Thyroid gland (tissue), 4 donors: ENCODE results near the gene GCNT2. TPM values are rescaled to one million over a fixed set of nuclear protein-coding genes. Genes with fewer than 3 reads are reported as not detected.

ENCODE experiments used
- DNase-seq, 2 donors: peaks; one replicate each; pipeline ENCODE4 v3.0.0-alpha.2; 2019
- H3K27ac ChIP-seq, 3 donors: fragments of 200-600 bp; sonication (generic); 1 replicate in 2 of 3; 2 replicates in 1 of 3; pipeline ENCODE4 v1.5.1; 2016 to 2019; ENCODE audit warnings: mild to moderate bottlenecking in 1 of 3, moderate library complexity in 1 of 3
- H3K27me3 ChIP-seq: fragments of 200-600 bp; sonication (generic); one replicate; pipeline ENCODE4 v1.5.1; 2019
- H3K36me3 ChIP-seq, 2 donors: fragments of 200-600 bp; sonication (generic); one replicate each; pipeline ENCODE4 v1.5.1; 2016 to 2019
- H3K4me1 ChIP-seq, 2 donors: fragments of 200-600 bp; sonication (generic); one replicate each; pipeline ENCODE4 v1.5.1; 2017 to 2019
- H3K4me3 ChIP-seq, 3 donors: fragments of 200-600 bp; sonication (generic); replicated peaks in 1 of 3; 1 replicate in 2 of 3; 2 replicates in 1 of 3; pipeline ENCODE4 v1.5.1; 2016; ENCODE audit warnings: mild to moderate bottlenecking in 1 of 3
- H3K9me3 ChIP-seq: fragments of 200-600 bp; sonication (generic); one replicate; pipeline ENCODE4 v1.5.1; 2017
- POLR2A ChIP-seq, 2 donors: fragments of 450-650 bp; IDR thresholded peaks; one replicate each; pipeline ENCODE4 v1.6.1; 2017; ENCODE audit warnings: antibody characterized with exemption in 2 of 2, mild to moderate bottlenecking in 2 of 2, moderate library complexity in 1 of 2
- WGBS, 2 donors: methylation state at CpG; one replicate each; pipeline ENCODE4 v1.1.5; 2017; 5-methylcytosine and 5-hydroxymethylcytosine counted together
- intact Hi-C: fragments of 100-400 bp; cut with DNase I; formaldehyde crosslinking; loops from one replicate; pipeline ENCODE4 v1.15.1; 2023
- total RNA-seq, 4 donors: library from RNA; depleted of rRNA; stranded (reverse); fragments of >200 nt; gene quantifications; one replicate each; pipeline ENCODE4 v1.2.3, GENCODE V29; 2016
- TF ChIP-seq, protein P1 (sequence below), 6 experiments: fragments of 200-600 bp in 3 of 6; fragments of 450-650 bp in 3 of 6; sonication (generic) in 3 of 6; IDR thresholded peaks; one replicate each; pipeline ENCODE4 v1.5.1; 2016 to 2019; ENCODE audit warnings: antibody characterized with exemption in 6 of 6, mild to moderate bottlenecking in 2 of 6, inconsistent platforms in 1 of 6, moderate library complexity in 1 of 6

GCNT2 gene
- total RNA-seq, 4 donors from 2014 or later: 4.0 to 9.8 (median 8.0) TPM

DNA sequence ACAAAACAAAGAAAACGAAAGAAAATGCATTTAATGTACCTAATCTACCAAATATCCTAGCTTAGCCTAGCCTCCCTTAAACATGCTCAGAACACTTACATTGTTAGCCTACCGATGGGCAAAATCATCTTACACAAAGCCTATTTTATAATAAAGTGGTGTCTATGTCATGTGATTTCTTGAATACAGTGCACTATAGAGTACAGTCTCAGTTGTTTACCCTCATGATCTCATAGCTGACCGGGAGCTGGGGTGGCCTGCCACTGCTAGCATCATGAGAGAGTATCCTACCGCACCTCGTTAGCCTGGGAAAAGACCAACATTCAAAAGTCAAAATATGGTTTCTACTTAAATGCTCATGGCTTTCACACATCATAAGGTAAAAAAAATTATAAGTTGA, 16.6 kb downstream of the GCNT2 start:
- peaks cover 5 to 9% of the 10 kb centered on the region in 2 donors for H3K4me1 ChIP-seq
- intact Hi-C loops: no loop called here
- no peak overlapping the region for H3K4me3 ChIP-seq
- WGBS, 2 donors: 92 to 96% methylated on average over 5 of the region's 5 CpGs
- DNase-seq: no peak
- TF ChIP-seq, protein P1, sequence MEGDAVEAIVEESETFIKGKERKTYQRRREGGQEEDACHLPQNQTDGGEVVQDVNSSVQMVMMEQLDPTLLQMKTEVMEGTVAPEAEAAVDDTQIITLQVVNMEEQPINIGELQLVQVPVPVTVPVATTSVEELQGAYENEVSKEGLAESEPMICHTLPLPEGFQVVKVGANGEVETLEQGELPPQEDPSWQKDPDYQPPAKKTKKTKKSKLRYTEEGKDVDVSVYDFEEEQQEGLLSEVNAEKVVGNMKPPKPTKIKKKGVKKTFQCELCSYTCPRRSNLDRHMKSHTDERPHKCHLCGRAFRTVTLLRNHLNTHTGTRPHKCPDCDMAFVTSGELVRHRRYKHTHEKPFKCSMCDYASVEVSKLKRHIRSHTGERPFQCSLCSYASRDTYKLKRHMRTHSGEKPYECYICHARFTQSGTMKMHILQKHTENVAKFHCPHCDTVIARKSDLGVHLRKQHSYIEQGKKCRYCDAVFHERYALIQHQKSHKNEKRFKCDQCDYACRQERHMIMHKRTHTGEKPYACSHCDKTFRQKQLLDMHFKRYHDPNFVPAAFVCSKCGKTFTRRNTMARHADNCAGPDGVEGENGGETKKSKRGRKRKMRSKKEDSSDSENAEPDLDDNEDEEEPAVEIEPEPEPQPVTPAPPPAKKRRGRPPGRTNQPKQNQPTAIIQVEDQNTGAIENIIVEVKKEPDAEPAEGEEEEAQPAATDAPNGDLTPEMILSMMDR (IDR thresholded peaks at IDR 0.05): no peak
- TF ChIP-seq POLR2A (IDR thresholded peaks at IDR 0.05): no peak
- H3K27me3 ChIP-seq: no peaks in the 10 kb centered on the region
- H3K9me3 ChIP-seq: no peaks in the 10 kb centered on the region
- no peaks in the 10 kb centered on the region for H3K36me3 ChIP-seq
- no peak overlapping the region for H3K27ac ChIP-seq

DNA sequence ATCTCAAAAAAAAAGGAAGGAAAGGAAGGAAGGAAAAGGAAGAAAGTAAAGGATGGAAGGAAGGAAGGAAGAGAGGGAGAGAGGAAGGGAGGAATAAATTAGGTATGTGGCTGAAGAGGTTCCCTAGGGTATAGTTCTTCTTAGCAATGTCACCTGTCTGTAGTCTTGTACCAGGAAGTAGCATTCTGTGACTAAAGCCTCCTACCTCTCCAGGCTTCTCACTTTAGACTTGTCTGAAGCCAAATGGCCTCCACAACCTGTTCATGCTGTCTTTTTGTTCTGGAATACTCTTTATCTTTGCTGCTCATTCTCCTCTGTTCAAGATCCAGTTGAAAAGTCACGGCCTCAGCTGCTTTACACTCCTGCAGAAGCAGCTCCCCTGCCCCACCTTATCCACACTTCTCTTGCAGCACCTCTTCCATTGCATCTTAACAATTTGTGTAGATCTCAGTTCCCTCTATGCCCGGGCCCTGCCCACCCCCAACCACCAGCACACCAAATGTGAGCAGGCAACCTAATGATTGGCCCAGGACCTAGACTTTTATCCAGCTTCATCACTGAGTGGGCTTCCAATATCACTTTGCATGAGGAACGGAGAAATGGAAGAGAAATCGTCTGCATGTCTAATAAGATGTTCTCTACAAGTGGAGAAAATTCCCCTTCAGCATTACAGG, 19.1 kb downstream of the GCNT2 start:
- H3K27me3 ChIP-seq: no peaks in the 10 kb centered on the region
- no peaks in the 10 kb centered on the region for H3K36me3 ChIP-seq
- no peak overlapping the region for H3K27ac ChIP-seq
- DNase-seq: no peak
- no peaks in the 10 kb centered on the region for H3K4me1 ChIP-seq
- intact Hi-C loops: no loop called here
- TF ChIP-seq, protein P1 (IDR thresholded peaks at IDR 0.05): no peak
- TF ChIP-seq POLR2A (IDR thresholded peaks at IDR 0.05): no peak
- no peaks in the 10 kb centered on the region for H3K9me3 ChIP-seq
- 86 to 90% methylated on average over 4 of the region's 4 CpGs for WGBS, 2 donors
- no peak overlapping the region for H3K4me3 ChIP-seq

DNA sequence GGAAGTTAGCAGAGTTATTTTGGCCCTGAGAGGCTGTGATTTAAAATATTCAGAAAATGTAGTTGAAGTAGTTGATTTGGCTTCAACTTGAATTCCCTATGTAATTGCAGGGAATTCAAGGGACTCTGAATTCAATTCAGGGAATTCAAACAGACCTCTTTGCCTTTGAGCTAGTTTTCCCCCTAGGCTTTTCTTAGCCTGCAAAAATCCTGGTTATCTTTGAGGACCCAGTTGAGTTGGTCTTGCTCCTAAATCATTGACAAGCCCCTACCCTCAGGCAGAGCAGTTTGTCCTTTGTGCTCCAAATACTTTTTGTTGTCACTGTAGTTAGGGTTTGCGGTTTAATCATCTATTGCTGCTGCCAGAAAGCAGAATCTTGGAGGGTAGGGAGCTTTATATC, 20.4 kb downstream of the GCNT2 start:
- H3K4me1 ChIP-seq: no peaks in the 10 kb centered on the region
- H3K36me3 ChIP-seq: no peaks in the 10 kb centered on the region
- no peaks in the 10 kb centered on the region for H3K9me3 ChIP-seq
- no peak for DNase-seq
- TF ChIP-seq, protein P1 (IDR thresholded peaks at IDR 0.05): no peak
- no peak for TF ChIP-seq POLR2A (IDR thresholded peaks at IDR 0.05)
- intact Hi-C loops: no loop called here
- no peak overlapping the region for H3K27ac ChIP-seq
- 67 to 89% methylated on average over 1 of the region's 1 CpG for WGBS, 2 donors
- H3K4me3 ChIP-seq: no peak overlapping the region
- no peaks in the 10 kb centered on the region for H3K27me3 ChIP-seq

DNA sequence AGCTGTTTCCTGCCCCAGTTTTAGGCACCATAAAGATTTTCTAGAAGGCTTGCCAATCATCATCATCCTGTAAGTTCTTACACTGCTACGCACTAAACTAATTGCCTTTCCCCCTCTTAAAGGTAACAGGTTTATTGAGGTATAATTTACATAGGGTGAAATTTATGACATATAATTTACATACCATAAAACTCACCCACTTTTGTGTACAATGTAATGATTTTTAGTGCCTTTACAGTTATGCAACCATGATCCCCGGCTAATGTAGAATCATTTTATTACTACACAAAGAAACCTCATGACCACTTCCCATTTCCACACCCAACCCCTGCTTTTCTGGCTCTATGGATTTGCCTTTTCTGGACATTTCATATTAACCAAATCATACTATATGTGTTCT, 21.1 kb downstream of the GCNT2 start:
- Histone ChIP-seq H3K4me1 (no peaks in the 10 kb centered on the region), H3K9me3 (no peaks in the 10 kb centered on the region), H3K4me3 (no peak overlapping the region), H3K27ac (no peak overlapping the region), H3K36me3 (no peaks in the 10 kb centered on the region), H3K27me3 (no peaks in the 10 kb centered on the region)
- TF ChIP-seq, protein P1 (IDR thresholded peaks at IDR 0.05): no peak
- no peak for TF ChIP-seq POLR2A (IDR thresholded peaks at IDR 0.05)
- DNase-seq: no peak
- intact Hi-C loops: no loop called here
- WGBS, 2 donors: 88 to 95% methylated on average over 2 of the region's 2 CpGs

DNA sequence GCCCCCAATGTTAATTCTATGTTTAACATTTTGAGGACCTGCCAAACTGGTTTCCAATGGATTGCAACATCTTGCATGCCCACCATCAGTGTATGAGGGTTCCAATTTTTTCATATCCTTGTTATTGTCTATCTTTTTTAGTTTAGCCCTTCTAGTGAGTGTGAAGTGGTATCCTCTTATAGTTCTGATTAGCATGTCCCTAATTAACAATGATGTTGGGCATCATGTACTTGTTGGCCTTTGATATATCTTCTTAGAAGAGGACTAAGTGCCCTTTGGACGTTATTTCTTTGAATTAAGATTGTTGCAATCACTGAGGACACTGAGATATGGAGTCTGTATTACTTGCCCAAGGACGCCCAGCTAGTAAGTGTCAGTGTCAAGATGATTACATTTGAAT, 22.3 kb downstream of the GCNT2 start:
- Histone ChIP-seq H3K27ac (no peak overlapping the region), H3K4me3 (no peak overlapping the region), H3K36me3 (no peaks in the 10 kb centered on the region), H3K9me3 (no peaks in the 10 kb centered on the region), H3K4me1 (no peaks in the 10 kb centered on the region), H3K27me3 (no peaks in the 10 kb centered on the region)
- WGBS, 2 donors: 98 to 99% methylated on average over 2 of the region's 2 CpGs
- TF ChIP-seq, protein P1 (IDR thresholded peaks at IDR 0.05): no peak
- no peak for TF ChIP-seq POLR2A (IDR thresholded peaks at IDR 0.05)
- DNase-seq: no peak
- intact Hi-C loops: no loop called here
